Astrocyte (in vitro differentiated cells and primary cell): ENCODE results near the gene C10orf90. TPM values are rescaled to one million over a fixed set of nuclear protein-coding genes. Genes with fewer than 3 reads are reported as not detected.

Experiments used
- DNase-seq: peaks from one replicate; pipeline ENCODE4 v3.0.0-alpha.2; 2010; ENCODE audit warnings: low read depth
- FAIRE-seq: peaks from 2 replicates; lab custom pipeline; 2011; peaks lifted over from hg19 to GRCh38; lab: Jason Lieb, UNC
- H2AFZ ChIP-seq: 2 replicates; pipeline ENCODE4 v1.6.0; 2012; ENCODE audit warnings: low read depth, low read length, inconsistent platforms
- H3K27ac ChIP-seq: 2 replicates; pipeline ENCODE4 v1.5.1; 2011; ENCODE audit warnings: low read depth, low read length, inconsistent platforms
- H3K27me3 ChIP-seq: 2 replicates; pipeline ENCODE4 v1.6.0; 2011; ENCODE audit warnings: low read length, inconsistent platforms; ENCODE audit not compliant: insufficient read depth
- H3K36me3 ChIP-seq: 2 replicates; pipeline ENCODE4 v1.5.1; 2011; ENCODE audit warnings: low read length, inconsistent platforms; ENCODE audit not compliant: insufficient read depth
- H3K4me1 ChIP-seq: 2 replicates; pipeline ENCODE4 v1.5.1; 2011; ENCODE audit warnings: low read length, inconsistent platforms; ENCODE audit not compliant: insufficient read depth
- H3K4me2 ChIP-seq: 2 replicates; pipeline ENCODE4 v1.6.0; 2012; ENCODE audit warnings: low read length, inconsistent platforms
- H3K4me3 ChIP-seq: 2 replicates; pipeline ENCODE4 v1.5.1; 2011; ENCODE audit warnings: low read depth, mild to moderate bottlenecking, low read length, inconsistent platforms; ENCODE audit not compliant: insufficient read depth
- H3K79me2 ChIP-seq: 2 replicates; pipeline ENCODE4 v1.6.0; 2012; ENCODE audit warnings: mild to moderate bottlenecking, low read length, inconsistent platforms; ENCODE audit not compliant: insufficient read depth
- H3K9ac ChIP-seq: 2 replicates; pipeline ENCODE4 v1.6.0; 2012; ENCODE audit warnings: mild to moderate bottlenecking, low read length, inconsistent platforms
- H3K9me3 ChIP-seq: 2 replicates; pipeline ENCODE4 v1.5.1; 2012; ENCODE audit warnings: low read depth, mild to moderate bottlenecking, low read length, inconsistent platforms; ENCODE audit not compliant: insufficient read depth
- H4K20me1 ChIP-seq: 2 replicates; pipeline ENCODE4 v1.6.0; 2012; ENCODE audit warnings: low read length, inconsistent platforms; ENCODE audit not compliant: insufficient read depth
- H3K27ac Mint-ChIP-seq: one replicate; pipeline ENCODE4 v1.8.0; 2021; ENCODE audit warnings: mild to moderate bottlenecking, mixed read lengths; ENCODE audit not compliant: unreplicated experiment
- H3K27me3 Mint-ChIP-seq: one replicate; pipeline ENCODE4 v1.8.0; 2021; ENCODE audit warnings: low read depth, mixed read lengths; ENCODE audit not compliant: unreplicated experiment
- H3K36me3 Mint-ChIP-seq: one replicate; pipeline ENCODE4 v1.8.0; 2021; ENCODE audit warnings: low read depth, mixed read lengths; ENCODE audit not compliant: unreplicated experiment
- H3K4me1 Mint-ChIP-seq: one replicate; pipeline ENCODE4 v1.8.0; 2021; ENCODE audit warnings: low read depth, mixed read lengths; ENCODE audit not compliant: unreplicated experiment
- H3K4me3 Mint-ChIP-seq: one replicate; pipeline ENCODE4 v1.8.0; 2021; ENCODE audit warnings: mild to moderate bottlenecking, moderate library complexity, mixed read lengths; ENCODE audit not compliant: unreplicated experiment
- H3K9me3 Mint-ChIP-seq: one replicate; pipeline ENCODE4 v1.8.0; 2021; ENCODE audit warnings: mild to moderate bottlenecking, mixed read lengths; ENCODE audit not compliant: unreplicated experiment
- EZH2 ChIP-seq: IDR thresholded peaks from 2 replicates; pipeline ENCODE4 v1.6.1; 2012; ENCODE audit warnings: mild to moderate bottlenecking, low read length, inconsistent platforms; ENCODE audit not compliant: insufficient read depth
- total RNA-seq: library from RNA; stranded (reverse); gene quantifications from 2 replicates; pipeline ENCODE4 v1.2.1, GENCODE V29; 2021
- TF ChIP-seq, protein P1 (sequence below): IDR thresholded peaks from 2 replicates; pipeline ENCODE4 v1.5.1; 2011; ENCODE audit warnings: low read depth, mild to moderate bottlenecking, inconsistent platforms, low read length, moderate library complexity; ENCODE audit not compliant: insufficient read depth

Gene C10orf90
- total RNA-seq, 1 donor from 2014 or later = not detected

GRCh38 chr10:126407831-126408230, 262.7 kb downstream of the C10orf90 start:
- no peak overlapping the region for H3K9ac ChIP-seq
- no peaks in the 10 kb centered on the region for H3K27me3 ChIP-seq
- Mint-ChIP-seq H3K36me3 (no peaks in the 10 kb centered on the region), H3K4me1 (peaks cover 20% of the 10 kb centered on the region), H3K27me3 (peaks cover 2% of the 10 kb centered on the region), H3K9me3 (no peaks in the 10 kb centered on the region), H3K27ac (no peak overlapping the region), H3K4me3 (no peak overlapping the region)
- H3K4me3 ChIP-seq = no peak overlapping the region
- no peaks in the 10 kb centered on the region for H3K9me3 ChIP-seq
- no peak overlapping the region for H3K27ac ChIP-seq
- no peaks in the 10 kb centered on the region for H4K20me1 ChIP-seq
- FAIRE-seq (no peak), DNase-seq (peak; percentile 30)
- no peaks in the 10 kb centered on the region for H3K4me1 ChIP-seq
- H3K36me3 ChIP-seq = no peaks in the 10 kb centered on the region
- TF ChIP-seq, protein P1, sequence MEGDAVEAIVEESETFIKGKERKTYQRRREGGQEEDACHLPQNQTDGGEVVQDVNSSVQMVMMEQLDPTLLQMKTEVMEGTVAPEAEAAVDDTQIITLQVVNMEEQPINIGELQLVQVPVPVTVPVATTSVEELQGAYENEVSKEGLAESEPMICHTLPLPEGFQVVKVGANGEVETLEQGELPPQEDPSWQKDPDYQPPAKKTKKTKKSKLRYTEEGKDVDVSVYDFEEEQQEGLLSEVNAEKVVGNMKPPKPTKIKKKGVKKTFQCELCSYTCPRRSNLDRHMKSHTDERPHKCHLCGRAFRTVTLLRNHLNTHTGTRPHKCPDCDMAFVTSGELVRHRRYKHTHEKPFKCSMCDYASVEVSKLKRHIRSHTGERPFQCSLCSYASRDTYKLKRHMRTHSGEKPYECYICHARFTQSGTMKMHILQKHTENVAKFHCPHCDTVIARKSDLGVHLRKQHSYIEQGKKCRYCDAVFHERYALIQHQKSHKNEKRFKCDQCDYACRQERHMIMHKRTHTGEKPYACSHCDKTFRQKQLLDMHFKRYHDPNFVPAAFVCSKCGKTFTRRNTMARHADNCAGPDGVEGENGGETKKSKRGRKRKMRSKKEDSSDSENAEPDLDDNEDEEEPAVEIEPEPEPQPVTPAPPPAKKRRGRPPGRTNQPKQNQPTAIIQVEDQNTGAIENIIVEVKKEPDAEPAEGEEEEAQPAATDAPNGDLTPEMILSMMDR = no peak
- TF ChIP-seq EZH2 = no peak
- H3K79me2 ChIP-seq = no peaks in the 10 kb centered on the region
- no peak overlapping the region for H3K4me2 ChIP-seq
- H2AFZ ChIP-seq = no peak overlapping the region

GRCh38 chr10:126405239-126405775, 265.2 kb downstream of the C10orf90 start:
- no peak for FAIRE-seq

More at GRCh38 chr10:126405239-126405775, 265.2 kb downstream of the C10orf90 start:
- H3K27me3 ChIP-seq = no peaks in the 10 kb centered on the region
- H3K27me3 Mint-ChIP-seq = peaks cover 2% of the 10 kb centered on the region
- H3K4me2 ChIP-seq = no peak overlapping the region
- H4K20me1 ChIP-seq = no peaks in the 10 kb centered on the region
- H3K27ac ChIP-seq = no peak overlapping the region
- no peak overlapping the region for H2AFZ ChIP-seq
- no peaks in the 10 kb centered on the region for H3K36me3 ChIP-seq
- no peak overlapping the region for H3K9ac ChIP-seq
- no peaks in the 10 kb centered on the region for H3K4me1 ChIP-seq
- no peak overlapping the region for H3K4me3 ChIP-seq
- no peaks in the 10 kb centered on the region for H3K9me3 Mint-ChIP-seq
- no peaks in the 10 kb centered on the region for H3K36me3 Mint-ChIP-seq
- H3K79me2 ChIP-seq = no peaks in the 10 kb centered on the region
- peak; percentile 54 for DNase-seq
- H3K9me3 ChIP-seq = no peaks in the 10 kb centered on the region
- TF ChIP-seq, protein P1 = no peak
- no peak for TF ChIP-seq EZH2
- H3K4me3 Mint-ChIP-seq = no peak overlapping the region
- H3K4me1 Mint-ChIP-seq = peaks cover 20% of the 10 kb centered on the region
- H3K27ac Mint-ChIP-seq = peak overlapping the region; percentile 49
